ENCODE data around the gene EIF3D.

Gene EIF3D, protein sequence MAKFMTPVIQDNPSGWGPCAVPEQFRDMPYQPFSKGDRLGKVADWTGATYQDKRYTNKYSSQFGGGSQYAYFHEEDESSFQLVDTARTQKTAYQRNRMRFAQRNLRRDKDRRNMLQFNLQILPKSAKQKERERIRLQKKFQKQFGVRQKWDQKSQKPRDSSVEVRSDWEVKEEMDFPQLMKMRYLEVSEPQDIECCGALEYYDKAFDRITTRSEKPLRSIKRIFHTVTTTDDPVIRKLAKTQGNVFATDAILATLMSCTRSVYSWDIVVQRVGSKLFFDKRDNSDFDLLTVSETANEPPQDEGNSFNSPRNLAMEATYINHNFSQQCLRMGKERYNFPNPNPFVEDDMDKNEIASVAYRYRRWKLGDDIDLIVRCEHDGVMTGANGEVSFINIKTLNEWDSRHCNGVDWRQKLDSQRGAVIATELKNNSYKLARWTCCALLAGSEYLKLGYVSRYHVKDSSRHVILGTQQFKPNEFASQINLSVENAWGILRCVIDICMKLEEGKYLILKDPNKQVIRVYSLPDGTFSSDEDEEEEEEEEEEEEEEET

GRCh38 chr22:36528795-36529751, at the start of gene EIF3D:
Gene EIF3D (minus strand): TSS chr22:36529166. CDS start chr22:36526121, 3,045 bp downstream.
- peak within 1 kb of the TSS; percentile 98 for H3K27ac ChIP-seq (ENCODE audit: extremely low read depth, low read depth, low read length)
- ChIA-PET CTCF (interaction anchor here (0.6 to 2.5 kb wide), 7 partner anchors 11 to 504 kb away, joined by 3 to 12 read pairs (median 4); no protein-coding TSS in a partner anchor), POLR2A (interaction anchor here (0.5 to 2.9 kb wide), 18 partner anchors 9 to 1256 kb away, joined by 3 to 35 read pairs (median 3); partner anchors contain the start of genes FOXRED2, IFT27 and MYH9)
- H3K4me1 ChIP-seq (ENCODE audit: control insufficient read depth, insufficient read depth, low read length), result 0 out of 2 replicates have a peak, but pooled peaks cover 5% of the 10 kb centered on the region
- H3K4me3 ChIP-seq (ENCODE audit: low read depth, low read length), result peak within 1 kb of the TSS; percentile 94
- peaks cover 25 to 33% of the 10 kb centered on the region in 2 experiments for H3K36me3 ChIP-seq (ENCODE audit: control insufficient read depth in 2 of 2, insufficient read depth in 1 of 2, low read length in 2 of 2)
- no peaks in the 10 kb centered on the region for H3K9me3 ChIP-seq (ENCODE audit: control insufficient read depth, insufficient read depth, low read depth, low read length)
- TF ChIP-seq GLIS1 (tag by site-specific recombination; IDR thresholded peaks at IDR 0.05), result 0 out of 2 replicates have a peak, but pooled peaks have one; percentile 14
- TF ChIP-seq ZNF514 (tag by site-specific recombination; IDR thresholded peaks at IDR 0.05), result no peak
- no peak for TF ChIP-seq OSR2 (tag by site-specific recombination; IDR thresholded peaks at IDR 0.05)
- TF ChIP-seq ZNF518A (tag by site-specific recombination; conservative IDR thresholded peaks at IDR 0.05; ENCODE audit: low read depth), result peak; percentile 97
- no peak for TF ChIP-seq MYNN (tag by site-specific recombination; IDR thresholded peaks at IDR 0.05; ENCODE audit: borderline replicate concordance)
- no peak for TF ChIP-seq ZNF416 (tag by site-specific recombination; IDR thresholded peaks at IDR 0.05)
- TF ChIP-seq ZFP3 (tag by site-specific recombination; IDR thresholded peaks at IDR 0.05; ENCODE audit: low read depth), result no peak
- no peak for TF ChIP-seq ZNF555 (tag by site-specific recombination; conservative IDR thresholded peaks at IDR 0.05)
- no peak for TF ChIP-seq ZBTB44 (tag by site-specific recombination; IDR thresholded peaks at IDR 0.05)
- no peak for TF ChIP-seq ZNF266 (tag by site-specific recombination; IDR thresholded peaks at IDR 0.05; ENCODE audit: low read depth)
- no peak for TF ChIP-seq ZNF677 (tag by site-specific recombination; IDR thresholded peaks at IDR 0.05)
- no peak for TF ChIP-seq ZNF654 (tag by site-specific recombination; IDR thresholded peaks at IDR 0.05; ENCODE audit: low read depth)
- no peak for TF ChIP-seq FEZF1 (tag by site-specific recombination; IDR thresholded peaks at IDR 0.05)
- 0 out of 2 replicates have a peak, but pooled peaks have one; percentile 22 for TF ChIP-seq ZBTB6 (tag by site-specific recombination; IDR thresholded peaks at IDR 0.05)
- TF ChIP-seq ZNF239 (tag by site-specific recombination; IDR thresholded peaks at IDR 0.05), result peak; percentile 48; the same call in 1 of the 2 replicates
- TF ChIP-seq ZNF223 (tag by site-specific recombination; IDR thresholded peaks at IDR 0.05), result no peak
- TF ChIP-seq ZNF776 (tag by site-specific recombination; IDR thresholded peaks at IDR 0.05; ENCODE audit: borderline replicate concordance), result no peak
- no peak for TF ChIP-seq AEBP2 (tag by site-specific recombination; IDR thresholded peaks at IDR 0.05; ENCODE audit: borderline replicate concordance)
- TF ChIP-seq ZNF571 (tag by site-specific recombination; IDR thresholded peaks at IDR 0.05), result no peak
- TF ChIP-seq MZF1 (tag by site-specific recombination; IDR thresholded peaks at IDR 0.05; ENCODE audit: borderline replicate concordance), result 0 out of 2 replicates have a peak, but pooled peaks have one; percentile 19
